OCI-M2 (cell line): ENCODE measurements around the gene COL4A1.

ENCODE experiments used
- DNase-seq: peaks from one replicate; lab custom pipeline; 2025; ENCODE audit not compliant: unreplicated experiment; lab: John Stamatoyannopoulos, UW

The COL4A1 gene

GRCh38 chr13:110206185-110206584 is 100.8 kb downstream of the COL4A1 start:
- DNase-seq = no peak

- DNase-seq = no peak
Measured at GRCh38 chr13:110201114-110201513, 105.8 kb downstream of the COL4A1 start.

- DNase-seq = no peak
Measured at GRCh38 chr13:110200276-110200870, 106.6 kb downstream of the COL4A1 start.

- no peak for DNase-seq
Measured at GRCh38 chr13:110199046-110199831, 107.7 kb downstream of the COL4A1 start.

- no peak for DNase-seq
Measured at GRCh38 chr13:110197471-110197870, 109.5 kb downstream of the COL4A1 start.

- DNase-seq = no peak
Measured at GRCh38 chr13:110197026-110197425, 109.9 kb downstream of the COL4A1 start.

- DNase-seq = no peak
Measured at GRCh38 chr13:110195547-110196485, 111.1 kb downstream of the COL4A1 start.

GRCh38 chr13:110194451-110194850 is 112.5 kb downstream of the COL4A1 start:
- DNase-seq = no peak

- DNase-seq = no peak
Measured at GRCh38 chr13:110193491-110193890, 113.5 kb downstream of the COL4A1 start.

- no peak for DNase-seq
Measured at GRCh38 chr13:110192472-110192871, 114.5 kb downstream of the COL4A1 start.

GRCh38 chr13:110187641-110188161 is 119.3 kb downstream of the COL4A1 start:
- DNase-seq = no peak

- no peak for DNase-seq
Measured at GRCh38 chr13:110186231-110186855, 120.6 kb downstream of the COL4A1 start.

- DNase-seq = no peak
Measured at GRCh38 chr13:110185696-110186095, 121.3 kb downstream of the COL4A1 start.

GRCh38 chr13:110183910-110184309 is 123.0 kb downstream of the COL4A1 start:
- no peak for DNase-seq

- no peak for DNase-seq
Measured at GRCh38 chr13:110182461-110182860, 124.5 kb downstream of the COL4A1 start.

GRCh38 chr13:110182003-110182402 is 125.0 kb downstream of the COL4A1 start:
- DNase-seq = no peak

- no peak for DNase-seq
Measured at GRCh38 chr13:110179857-110180147, 127.2 kb downstream of the COL4A1 start.

- DNase-seq = no peak
Measured at GRCh38 chr13:110179116-110179856, 127.7 kb downstream of the COL4A1 start.

GRCh38 chr13:110177790-110178189 is 129.2 kb downstream of the COL4A1 start:
- DNase-seq = no peak

GRCh38 chr13:110176431-110176830 is 130.5 kb downstream of the COL4A1 start:
- no peak for DNase-seq
